Measurements from ENCODE around the gene DPYSL4.
A peak's percentile ranks its signal among the peaks of the same experiment; 100 is the strongest.

DPYSL4 gene

DNA sequence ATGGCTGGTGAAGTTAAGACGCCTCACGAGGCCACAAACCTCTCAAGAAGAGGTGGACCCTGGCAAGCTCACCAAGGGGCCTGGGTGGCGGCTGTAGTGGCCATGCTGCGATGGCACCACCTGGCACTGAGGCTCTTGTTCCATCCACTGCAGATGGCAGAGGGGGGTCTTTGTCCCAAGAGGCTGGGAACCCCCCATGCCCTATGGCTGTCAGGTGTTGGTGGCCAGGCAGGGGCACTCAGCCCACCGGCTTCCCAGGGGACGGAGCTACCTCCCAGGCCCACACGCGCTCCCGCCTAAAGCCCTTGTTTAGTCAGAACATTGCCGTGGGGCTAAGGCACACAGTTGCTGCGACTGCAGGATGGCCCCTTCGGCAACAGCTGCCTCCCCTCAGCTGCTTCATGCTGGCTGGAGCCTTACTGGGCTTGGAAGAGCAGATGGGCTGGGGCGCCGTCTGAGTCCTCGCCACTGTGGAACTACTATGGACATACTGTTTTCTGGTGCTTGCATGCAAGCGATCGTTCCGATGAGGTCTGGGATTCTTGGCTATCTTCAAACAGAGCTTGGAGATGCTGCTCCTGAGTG lies 46.8 kb downstream of the DPYSL4 start:
- Histone ChIP-seq H3K4me3 (no peak overlapping the region), H3K27ac (peak overlapping the region in 1 of 21 experiments; percentile 37)

DNA sequence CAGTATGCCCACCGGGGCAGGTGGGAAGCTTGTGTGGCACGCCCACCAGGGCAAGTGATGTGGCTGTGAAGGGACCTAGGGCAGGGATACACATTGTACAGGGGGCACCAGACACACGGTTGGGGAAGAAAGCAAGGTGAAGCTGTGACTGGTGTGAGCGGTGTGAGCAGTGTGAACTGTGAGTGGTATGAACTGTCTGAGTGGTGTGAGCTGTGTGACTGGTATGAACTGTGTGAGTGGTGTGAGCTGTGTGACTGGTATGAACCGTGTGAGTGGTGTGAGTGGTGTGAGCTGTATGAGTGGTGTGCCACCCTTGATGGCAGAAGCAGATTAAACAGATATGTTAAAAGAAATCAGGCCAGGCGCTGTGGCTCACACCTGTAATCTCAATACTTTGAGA lies 48.1 kb downstream of the DPYSL4 start:
- Histone ChIP-seq H3K27ac (no peak overlapping the region), H3K4me3 (no peak overlapping the region)

- H3K4me3 ChIP-seq = no peak overlapping the region
- H3K27ac ChIP-seq = no peak overlapping the region
Measured at GRCh38 chr10:132236161-132236560, 49.4 kb downstream of the DPYSL4 start.

GRCh38 chr10:132236881-132237280 lies 50.1 kb downstream of the DPYSL4 start:
- no peak overlapping the region for H3K27ac ChIP-seq

DNA sequence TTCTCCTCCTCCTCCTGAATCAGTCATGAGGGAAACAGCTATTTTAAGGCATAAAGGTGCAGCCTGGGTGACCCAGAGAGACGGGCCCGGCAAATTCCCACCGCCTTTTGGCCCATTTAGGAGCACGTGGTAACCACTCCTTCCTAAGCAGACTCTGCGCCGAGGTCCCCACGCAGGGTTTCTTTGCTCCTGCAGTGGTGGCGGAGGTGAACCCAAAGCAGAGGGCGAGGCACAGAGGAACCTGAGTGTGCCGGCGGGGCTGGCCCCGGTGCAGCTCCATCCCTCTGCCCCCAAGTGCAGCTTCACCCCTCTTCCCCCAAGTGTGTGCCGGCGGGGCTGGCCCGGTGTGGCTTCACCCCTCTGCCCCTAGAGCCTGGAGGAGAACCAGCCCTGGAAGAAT lies 50.6 kb downstream of the DPYSL4 start:
- Histone ChIP-seq H3K4me3 (no peak overlapping the region), H3K27ac (no peak overlapping the region)

More at GRCh38 chr10:132236881-132237280, 50.1 kb downstream of the DPYSL4 start:
- no peak overlapping the region for H3K4me3 ChIP-seq

DNA sequence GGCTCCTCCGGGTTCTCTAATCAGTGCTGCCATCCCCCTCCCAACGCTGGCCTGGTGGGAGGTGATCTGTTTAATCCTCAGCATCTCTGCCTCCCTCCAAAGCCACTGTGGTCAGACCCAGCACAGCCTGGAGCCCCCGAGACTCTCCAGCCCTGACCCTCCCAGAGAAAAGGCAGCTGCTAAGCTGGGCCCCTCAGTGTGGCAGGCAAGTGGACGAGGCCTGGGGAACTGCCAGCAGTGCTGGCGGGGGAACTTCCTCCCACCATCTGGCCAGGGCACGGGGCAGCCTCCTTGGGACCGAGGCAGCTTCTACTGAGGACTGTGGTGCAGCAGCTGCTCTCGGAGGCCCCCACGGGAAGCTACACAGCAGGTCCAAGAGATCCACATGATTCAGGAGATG lies 51.1 kb downstream of the DPYSL4 start:
- Histone ChIP-seq H3K4me3 (no peak overlapping the region), H3K27ac (no peak overlapping the region)

DNA sequence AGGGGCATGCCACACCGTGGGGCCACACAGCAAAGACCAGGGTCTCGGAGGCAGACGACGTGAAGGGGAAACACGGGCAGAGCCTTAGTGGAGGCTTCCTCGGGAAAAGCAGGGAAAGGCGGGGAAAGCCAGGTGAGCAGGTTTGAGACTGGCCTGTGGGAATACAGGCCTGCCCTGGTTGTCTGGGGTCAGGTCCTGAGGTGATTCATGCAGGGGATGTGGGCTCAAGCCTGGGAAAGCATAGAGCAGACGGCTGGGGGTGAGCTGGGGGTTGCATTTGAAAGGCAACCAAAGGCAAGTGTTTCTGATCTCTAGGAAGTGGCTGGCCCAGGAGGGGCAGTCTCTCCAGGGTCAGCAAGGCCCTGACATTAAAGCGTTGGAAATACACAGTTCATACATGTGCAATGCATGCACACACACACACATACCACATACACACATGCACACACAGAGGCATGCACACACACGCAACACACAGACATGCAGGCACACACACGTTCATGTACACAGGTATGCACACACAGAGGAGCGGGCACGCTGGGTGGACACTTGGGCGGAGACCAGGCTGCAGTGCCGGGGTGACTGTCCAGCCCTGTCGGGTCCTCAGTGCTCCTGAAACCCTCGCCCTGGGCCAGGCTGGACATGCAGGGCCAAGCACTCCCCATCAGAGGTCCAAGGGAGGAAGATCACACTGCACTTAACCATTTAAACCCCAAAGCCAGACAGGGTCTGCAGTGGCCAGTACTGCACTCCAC lies 51.8 kb downstream of the DPYSL4 start:
- Histone ChIP-seq H3K4me3 (no peak overlapping the region), H3K27ac (no peak overlapping the region)

GRCh38 chr10:132239126-132240031 lies 52.6 kb downstream of the DPYSL4 start:
- Histone ChIP-seq H3K27ac (no peak overlapping the region), H3K4me3 (no peak overlapping the region)

GRCh38 chr10:132240156-132240555 lies 53.4 kb downstream of the DPYSL4 start:
- Histone ChIP-seq H3K4me3 (no peak overlapping the region), H3K27ac (no peak overlapping the region)

DNA sequence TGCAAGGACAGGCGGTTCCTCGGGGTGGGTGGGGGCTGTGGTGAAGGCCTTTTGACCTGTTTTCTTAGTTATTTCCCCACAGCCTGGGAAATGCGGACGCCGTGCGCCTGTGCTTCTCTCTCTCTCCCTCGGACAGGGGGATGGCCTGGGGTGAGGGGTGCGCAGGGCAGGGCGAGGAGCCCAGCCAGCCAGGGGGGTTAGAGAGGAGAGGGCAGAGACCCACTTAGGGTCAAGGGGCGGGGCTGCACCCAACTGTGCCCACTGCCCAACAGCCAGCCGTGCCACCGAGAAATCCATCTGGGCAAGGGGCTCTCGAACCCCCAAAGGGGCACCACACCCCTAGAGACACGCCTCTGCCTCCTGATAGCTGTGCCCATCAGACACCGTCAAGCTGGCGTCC lies 53.8 kb downstream of the DPYSL4 start:
- no peak overlapping the region for H3K27ac ChIP-seq

DNA sequence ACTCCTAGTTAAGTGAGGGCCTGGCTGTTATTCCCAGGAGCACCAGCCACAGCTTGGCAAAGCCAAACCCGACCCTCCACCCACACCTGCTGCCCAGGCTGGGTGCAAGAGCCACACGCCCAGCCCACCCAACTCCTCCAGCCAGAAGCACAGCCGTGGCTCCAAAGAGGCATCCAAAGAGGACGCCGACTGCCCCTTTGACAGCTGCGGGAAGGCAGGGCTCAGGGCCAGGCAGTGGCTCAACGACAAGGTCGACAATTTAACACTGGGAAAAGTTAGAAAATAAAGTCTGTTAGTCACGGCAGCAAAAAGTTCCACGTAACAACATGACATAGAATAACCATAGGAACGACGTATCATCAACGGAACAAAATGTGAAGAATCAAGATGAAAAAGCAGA lies 54.3 kb downstream of the DPYSL4 start:
- H3K27ac ChIP-seq = no peak overlapping the region
- H3K4me3 ChIP-seq = no peak overlapping the region

More for the DNA sequence above, 53.8 kb downstream of the DPYSL4 start:
- no peak overlapping the region for H3K4me3 ChIP-seq

- no peak overlapping the region for H3K4me3 ChIP-seq
- no peak overlapping the region for H3K27ac ChIP-seq
Measured at GRCh38 chr10:132241496-132241895, 54.7 kb downstream of the DPYSL4 start.

- Histone ChIP-seq H3K27ac (no peak overlapping the region), H3K4me3 (no peak overlapping the region)
Measured at GRCh38 chr10:132242103-132242840, 55.5 kb downstream of the DPYSL4 start.

DNA sequence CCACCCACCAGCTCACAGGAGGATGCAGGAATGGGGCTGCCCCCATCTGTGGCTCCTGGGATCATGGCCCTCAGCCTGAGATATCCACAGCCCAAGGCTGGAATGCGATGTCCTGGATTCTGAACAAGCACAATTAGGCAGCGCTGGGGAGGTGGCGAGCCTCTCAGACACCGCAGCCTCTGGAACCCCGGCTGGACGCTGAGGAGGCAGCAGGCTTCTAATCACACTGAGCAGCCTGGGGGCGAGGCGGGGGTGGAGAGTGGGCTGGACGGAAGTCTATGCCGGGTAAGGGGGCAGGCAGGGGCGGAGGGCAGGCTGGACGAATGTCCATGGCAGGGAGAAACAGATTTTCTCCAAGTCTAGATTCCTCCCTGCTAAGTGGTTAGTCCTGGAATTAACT lies 56.4 kb downstream of the DPYSL4 start:
- no peak overlapping the region for H3K27ac ChIP-seq

DNA sequence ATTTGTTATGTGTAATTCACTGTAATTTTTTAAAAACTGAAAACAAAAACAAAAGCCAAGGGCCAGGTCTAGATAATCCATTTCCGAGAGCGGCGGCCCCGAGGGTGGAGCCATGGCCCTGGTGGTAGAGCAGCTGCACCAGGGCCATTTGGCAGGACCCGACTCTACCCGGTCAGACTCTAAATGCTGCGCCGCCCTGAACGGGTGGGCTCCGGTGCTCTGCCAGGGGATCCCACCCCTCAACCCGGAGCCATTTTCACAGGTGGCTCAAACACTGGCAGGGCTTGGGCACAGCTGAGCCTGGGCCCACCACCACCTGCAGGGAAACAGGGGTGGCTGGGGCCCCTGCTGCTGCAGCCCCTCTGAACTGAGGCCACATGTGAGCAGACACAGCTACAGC lies 56.9 kb downstream of the DPYSL4 start:
- no peak overlapping the region for H3K27ac ChIP-seq
- no peak overlapping the region for H3K4me3 ChIP-seq

More for the DNA sequence above, 56.4 kb downstream of the DPYSL4 start:
- no peak overlapping the region for H3K4me3 ChIP-seq

GRCh38 chr10:132245056-132245455 lies 58.3 kb downstream of the DPYSL4 start:
- H3K4me3 ChIP-seq = no peak overlapping the region
- H3K27ac ChIP-seq = no peak overlapping the region

DNA sequence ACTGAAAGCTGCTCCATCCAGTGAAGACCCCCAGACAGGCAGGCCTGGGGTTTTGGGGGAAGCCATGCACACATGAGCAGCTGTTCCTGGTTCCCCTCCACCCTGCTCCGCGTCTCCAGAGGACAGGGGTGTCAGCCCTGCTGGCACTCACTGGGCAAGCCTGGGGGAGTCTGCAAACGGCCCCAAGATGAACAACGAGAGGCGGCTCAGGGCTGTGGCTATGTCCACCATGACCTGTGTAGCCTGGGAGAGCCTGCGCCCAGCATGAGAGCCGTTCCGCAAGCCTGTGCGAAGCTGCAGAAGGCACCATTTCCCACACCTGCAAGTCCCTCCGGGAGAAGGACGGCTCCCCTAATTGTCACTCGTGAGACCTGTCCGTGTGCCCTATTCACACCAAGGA lies 59.5 kb downstream of the DPYSL4 start:
- H3K4me3 ChIP-seq = no peak overlapping the region
- no peak overlapping the region for H3K27ac ChIP-seq

GRCh38 chr10:132247943-132248342 lies 61.2 kb downstream of the DPYSL4 start:
- Histone ChIP-seq H3K4me3 (no peak overlapping the region), H3K27ac (no peak overlapping the region)

DNA sequence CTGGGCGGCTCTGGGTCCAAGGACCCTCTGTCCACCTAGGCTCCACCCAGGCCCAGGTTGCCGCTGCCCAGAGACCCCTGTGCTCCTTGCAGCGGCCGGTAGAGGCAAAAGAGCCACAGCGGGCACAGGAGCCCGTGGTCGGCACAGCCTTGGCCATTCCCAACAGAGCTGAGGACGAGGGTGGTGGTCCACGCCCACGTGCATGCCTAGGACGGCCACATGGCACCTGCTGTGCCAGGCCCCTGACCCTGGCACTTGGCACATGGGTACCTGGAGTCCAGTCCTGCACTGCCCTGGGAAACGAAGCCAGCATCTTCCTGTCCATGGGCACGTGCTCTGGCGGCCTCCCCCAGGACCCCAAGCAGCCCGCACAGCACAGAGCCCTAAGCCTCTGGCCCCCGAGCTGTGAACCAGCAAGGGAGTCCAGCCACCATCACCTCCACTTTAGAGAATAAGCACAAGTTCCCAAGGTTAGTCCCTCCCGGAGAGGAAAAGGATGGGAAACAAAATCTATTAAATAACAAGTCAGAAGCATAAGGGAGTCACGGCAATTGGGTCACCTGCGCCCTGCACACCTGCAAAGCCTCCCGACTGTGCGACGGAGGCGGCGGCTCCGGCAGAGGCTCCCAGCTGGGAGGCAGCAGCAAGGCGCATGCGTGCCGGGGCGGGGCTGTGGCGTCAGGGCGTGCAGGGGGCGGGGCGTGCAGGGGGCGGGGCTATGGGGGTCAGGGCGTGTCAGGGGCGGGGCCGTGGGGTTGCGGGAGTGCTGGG lies 61.9 kb downstream of the DPYSL4 start:
- no peak overlapping the region for H3K27ac ChIP-seq
- H3K4me3 ChIP-seq = peak overlapping the region in 4 of 7 experiments; percentile 6 to 29 (median 24)

Data from skin epidermis (tissue), 12 donors.